T-helper 2 cell treated with Interferon-gamma antibody and Interleukin-4, amounts not matched to agents 5 μg/mL and 100 μg/mL, for 36 hours (primary cell): ENCODE results near the gene MPV17L2.

Experiments
- DNase-seq: peaks from one replicate; pipeline ENCODE4 v3.0.0; 2021; ENCODE audit warnings: low spot score
- H3K27ac Mint-ChIP-seq: one replicate; pipeline ENCODE4 v1.8.0; 2021; ENCODE audit warnings: mild to moderate bottlenecking, mixed read lengths
- H3K27me3 Mint-ChIP-seq: one replicate; pipeline ENCODE4 v1.8.0; 2021; ENCODE audit warnings: low read depth, mixed read lengths
- H3K36me3 Mint-ChIP-seq: one replicate; pipeline ENCODE4 v1.8.0; 2021; ENCODE audit warnings: low read depth, mixed read lengths
- H3K4me1 Mint-ChIP-seq: one replicate; pipeline ENCODE4 v1.8.0; 2021; ENCODE audit warnings: low read depth, mixed read lengths
- H3K4me3 Mint-ChIP-seq: one replicate; pipeline ENCODE4 v1.8.0; 2022; ENCODE audit warnings: mild to moderate bottlenecking, moderate library complexity, mixed read lengths
- H3K9me3 Mint-ChIP-seq: one replicate; pipeline ENCODE4 v1.8.0; 2021; ENCODE audit warnings: mixed read lengths

The MPV17L2 gene

GRCh38 chr19:18234194-18234593 lies 41.2 kb downstream of the MPV17L2 start:
- Mint-ChIP-seq H3K27me3 (peaks cover 29% of the 10 kb centered on the region), H3K4me1 (peaks cover 2% of the 10 kb centered on the region), H3K4me3 (no peak overlapping the region), H3K27ac (no peak overlapping the region), H3K36me3 (no peaks in the 10 kb centered on the region), H3K9me3 (no peaks in the 10 kb centered on the region)
- no peak for DNase-seq

GRCh38 chr19:18239303-18239702 lies 46.3 kb downstream of the MPV17L2 start:
- no peaks in the 10 kb centered on the region for H3K36me3 Mint-ChIP-seq
- no peak for DNase-seq
- H3K27ac Mint-ChIP-seq = no peak overlapping the region
- H3K27me3 Mint-ChIP-seq = no peaks in the 10 kb centered on the region
- no peak overlapping the region for H3K4me3 Mint-ChIP-seq
- H3K9me3 Mint-ChIP-seq = no peaks in the 10 kb centered on the region
- no peaks in the 10 kb centered on the region for H3K4me1 Mint-ChIP-seq

- Mint-ChIP-seq H3K4me1 (no peaks in the 10 kb centered on the region), H3K9me3 (no peaks in the 10 kb centered on the region), H3K27me3 (no peaks in the 10 kb centered on the region), H3K27ac (no peak overlapping the region), H3K36me3 (no peaks in the 10 kb centered on the region), H3K4me3 (no peak overlapping the region)
- no peak for DNase-seq
These were observed 52.3 kb downstream of the MPV17L2 start for GRCh38 chr19:18245297-18245696.
